ENCODE results near the gene SERPINB6.
"Not testable (repeated sequence)": the region's sequence is repeated elsewhere in the genome, so short reads cannot be mapped to it uniquely, and the experiment has no call there.

Gene SERPINB6

GRCh38 chr6:2915150-2915549, 56.2 kb downstream of the SERPINB6 start:
- Histone ChIP-seq H3K27me3 (replicated peaks in 2 of 5; ENCODE audit: control insufficient read depth in 4 of 5, insufficient read depth in 5 of 5, low read length in 4 of 5) (no peaks in the 10 kb centered on the region), H3K4me1 (ENCODE audit: control extremely low read depth in 1 of 4, control insufficient read depth in 4 of 4, insufficient read depth in 4 of 4, low read length in 3 of 4) (peaks cover 3 to 26% (median 18%) of the 10 kb centered on the region in 4 experiments), H3K36me3 (ENCODE audit: control insufficient read depth in 4 of 4, insufficient read depth in 4 of 4, low read length in 3 of 4) (no peaks in the 10 kb centered on the region), H3K9me3 (ENCODE audit: control extremely low read depth in 1 of 5, control insufficient read depth in 4 of 5, insufficient read depth in 2 of 5, low read depth in 1 of 5, low read length in 4 of 5) (no peaks in the 10 kb centered on the region), H3K27ac (ENCODE audit: insufficient read depth in 1 of 2, low read depth in 1 of 2, low read length in 2 of 2, poor library complexity in 1 of 2, severe bottlenecking in 2 of 2) (no peak overlapping the region), H3K4me3 (ENCODE audit: control insufficient read depth in 1 of 7, extremely low read depth in 1 of 7, insufficient read depth in 4 of 7, low read depth in 2 of 7, low read length in 6 of 7) (no peak overlapping the region)
- ChIA-PET POLR2A (interaction anchor here (1.5 kb wide), 1 partner anchor 26 kb away, joined by 3 read pairs; no protein-coding TSS in a partner anchor), CTCF (interaction anchor here (1.3 to 5.5 kb wide), 4 partner anchors 16 to 74 kb away, joined by 4 to 31 read pairs (median 7); partner anchors contain the start of gene SERPINB1)
- DNase-seq = no peak
- 94% methylated on average over 2 of the region's 3 CpGs for WGBS (ENCODE audit: insufficient coverage)

- no peak for DNase-seq
- no peaks in the 10 kb centered on the region for H3K27me3 ChIP-seq (replicated peaks in 2 of 5; ENCODE audit: control insufficient read depth in 4 of 5, insufficient read depth in 5 of 5, low read length in 4 of 5)
- H3K36me3 ChIP-seq (ENCODE audit: control insufficient read depth in 4 of 4, insufficient read depth in 4 of 4, low read length in 3 of 4) = no peaks in the 10 kb centered on the region
- ChIA-PET CTCF (interaction anchor here (1.1 to 5.5 kb wide), 9 partner anchors 12 to 123 kb away, joined by 3 to 31 read pairs (median 4); no protein-coding TSS in a partner anchor), POLR2A (interaction anchor here (1.5 kb wide), 1 partner anchor 27 kb away, joined by 3 read pairs; no protein-coding TSS in a partner anchor)
- H3K4me1 ChIP-seq (ENCODE audit: control extremely low read depth in 1 of 4, control insufficient read depth in 4 of 4, insufficient read depth in 4 of 4, low read length in 3 of 4) = peaks cover 3 to 27% (median 23%) of the 10 kb centered on the region in 4 experiments
- no peaks in the 10 kb centered on the region for H3K9me3 ChIP-seq (ENCODE audit: control extremely low read depth in 1 of 5, control insufficient read depth in 4 of 5, insufficient read depth in 2 of 5, low read depth in 1 of 5, low read length in 4 of 5)
- H3K27ac ChIP-seq (ENCODE audit: insufficient read depth in 1 of 2, low read depth in 1 of 2, low read length in 2 of 2, poor library complexity in 1 of 2, severe bottlenecking in 2 of 2) = no peak overlapping the region
- WGBS (ENCODE audit: insufficient coverage) = 100% methylated on average over 4 of the region's 7 CpGs
- no peak overlapping the region for H3K4me3 ChIP-seq (ENCODE audit: control insufficient read depth in 1 of 7, extremely low read depth in 1 of 7, insufficient read depth in 4 of 7, low read depth in 2 of 7, low read length in 6 of 7)
Observed at GRCh38 chr6:2914318-2914660, 57.1 kb downstream of the SERPINB6 start.

DNA sequence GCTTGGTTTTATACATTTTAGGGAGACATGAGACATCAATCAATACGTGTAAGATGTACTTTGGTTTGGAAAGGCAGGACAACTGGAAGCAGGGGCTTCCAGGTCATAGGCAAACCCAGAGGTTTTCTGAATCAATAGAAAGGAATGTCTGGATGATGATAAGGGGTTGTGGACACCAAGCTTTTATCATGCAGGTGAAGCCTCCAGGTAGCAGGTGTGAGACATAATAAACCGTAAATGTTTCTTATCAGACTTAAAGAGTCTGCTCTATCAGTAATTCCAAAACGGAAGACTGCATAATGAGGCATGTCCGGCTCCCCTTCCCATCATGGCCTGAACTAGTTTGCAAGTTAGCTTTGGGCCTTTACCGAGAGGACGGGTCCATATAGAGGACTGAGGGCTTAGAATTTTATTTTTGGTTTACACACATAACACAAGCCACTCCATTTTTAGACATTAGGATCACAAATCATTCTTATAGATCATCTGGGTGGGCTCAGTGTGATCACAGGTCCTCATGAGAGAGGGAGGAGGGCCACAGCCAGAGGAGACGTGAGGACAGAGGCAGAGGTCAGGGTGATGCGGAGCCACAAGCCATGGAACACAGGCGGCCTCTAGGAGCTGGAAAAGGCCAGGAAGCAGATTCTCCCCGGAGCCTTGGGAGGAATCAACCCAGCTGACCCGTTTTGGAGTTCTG, 57.6 kb downstream of the SERPINB6 start:
- WGBS (ENCODE audit: insufficient coverage) = 95% methylated on average over 11 of the region's 11 CpGs
- no peaks in the 10 kb centered on the region for H3K36me3 ChIP-seq (ENCODE audit: control insufficient read depth in 4 of 4, insufficient read depth in 4 of 4, low read length in 3 of 4)
- no peak for DNase-seq
- H3K27ac ChIP-seq (ENCODE audit: insufficient read depth in 1 of 2, low read depth in 1 of 2, low read length in 2 of 2, poor library complexity in 1 of 2, severe bottlenecking in 2 of 2) = no peak overlapping the region
- H3K9me3 ChIP-seq (ENCODE audit: control extremely low read depth in 1 of 5, control insufficient read depth in 4 of 5, insufficient read depth in 2 of 5, low read depth in 1 of 5, low read length in 4 of 5) = no peaks in the 10 kb centered on the region
- CTCF ChIA-PET = interaction anchor here (0.6 to 5.5 kb wide), 15 partner anchors 11 to 123 kb away, joined by 3 to 31 read pairs (median 4); no protein-coding TSS in a partner anchor
- POLR2A ChIA-PET = no interaction called here
- no peaks in the 10 kb centered on the region for H3K27me3 ChIP-seq (replicated peaks in 2 of 5; ENCODE audit: control insufficient read depth in 4 of 5, insufficient read depth in 5 of 5, low read length in 4 of 5)
- H3K4me3 ChIP-seq (ENCODE audit: control insufficient read depth in 1 of 7, extremely low read depth in 1 of 7, insufficient read depth in 4 of 7, low read depth in 2 of 7, low read length in 6 of 7) = no peak overlapping the region
- peaks cover 3 to 25% (median 22%) of the 10 kb centered on the region in 4 experiments for H3K4me1 ChIP-seq (ENCODE audit: control extremely low read depth in 1 of 4, control insufficient read depth in 4 of 4, insufficient read depth in 4 of 4, low read length in 3 of 4)

DNA sequence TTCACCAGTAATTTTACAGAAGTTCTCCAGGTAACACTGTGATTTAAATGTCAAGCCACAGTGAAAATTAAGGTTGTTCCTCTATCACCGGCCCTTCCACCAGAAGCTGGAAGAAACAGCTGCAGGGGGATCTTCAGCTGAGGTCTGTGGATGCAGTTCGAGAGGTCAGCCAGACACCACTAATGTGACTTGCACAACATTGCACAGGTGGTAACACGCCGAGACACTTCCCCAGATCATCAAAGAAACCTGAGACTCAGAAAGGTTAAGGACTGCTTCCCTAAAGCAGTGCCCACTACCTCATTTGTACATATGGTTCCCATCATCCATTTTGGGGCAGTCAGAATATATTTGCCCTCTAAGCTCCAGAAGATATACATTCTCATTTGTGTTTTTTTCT, 60.2 kb downstream of the SERPINB6 start:
- ChIA-PET POLR2A (interaction anchor here (1.2 kb wide), 1 partner anchor 65 kb away, joined by 4 read pairs; no protein-coding TSS in a partner anchor), CTCF (interaction anchor here (0.6 to 2.0 kb wide), 20 partner anchors 11 to 226 kb away, joined by 3 to 22 read pairs (median 4); no protein-coding TSS in a partner anchor)
- Histone ChIP-seq H3K9me3 (ENCODE audit: control extremely low read depth in 1 of 5, control insufficient read depth in 4 of 5, insufficient read depth in 2 of 5, low read depth in 1 of 5, low read length in 4 of 5) (no peaks in the 10 kb centered on the region), H3K36me3 (ENCODE audit: control insufficient read depth in 4 of 4, insufficient read depth in 4 of 4, low read length in 3 of 4) (no peaks in the 10 kb centered on the region), H3K27ac (ENCODE audit: insufficient read depth in 1 of 2, low read depth in 1 of 2, low read length in 2 of 2, poor library complexity in 1 of 2, severe bottlenecking in 2 of 2) (no peak overlapping the region), H3K27me3 (replicated peaks in 2 of 5; ENCODE audit: control insufficient read depth in 4 of 5, insufficient read depth in 5 of 5, low read length in 4 of 5) (no peaks in the 10 kb centered on the region), H3K4me3 (ENCODE audit: control insufficient read depth in 1 of 7, extremely low read depth in 1 of 7, insufficient read depth in 4 of 7, low read depth in 2 of 7, low read length in 6 of 7) (no peak overlapping the region), H3K4me1 (ENCODE audit: control extremely low read depth in 1 of 4, control insufficient read depth in 4 of 4, insufficient read depth in 4 of 4, low read length in 3 of 4) (peaks cover 3 to 28% (median 20%) of the 10 kb centered on the region in 4 experiments)
- peak in 2 of 3 donors; percentile 39 to 56 for DNase-seq
- 78% methylated on average over 4 of the region's 4 CpGs for WGBS (ENCODE audit: insufficient coverage)

- WGBS (ENCODE audit: insufficient coverage) = 86% methylated on average over 2 of the region's 4 CpGs
- POLR2A ChIA-PET = no interaction called here
Observed at GRCh38 chr6:2909718-2910117, 61.6 kb downstream of the SERPINB6 start.

DNA sequence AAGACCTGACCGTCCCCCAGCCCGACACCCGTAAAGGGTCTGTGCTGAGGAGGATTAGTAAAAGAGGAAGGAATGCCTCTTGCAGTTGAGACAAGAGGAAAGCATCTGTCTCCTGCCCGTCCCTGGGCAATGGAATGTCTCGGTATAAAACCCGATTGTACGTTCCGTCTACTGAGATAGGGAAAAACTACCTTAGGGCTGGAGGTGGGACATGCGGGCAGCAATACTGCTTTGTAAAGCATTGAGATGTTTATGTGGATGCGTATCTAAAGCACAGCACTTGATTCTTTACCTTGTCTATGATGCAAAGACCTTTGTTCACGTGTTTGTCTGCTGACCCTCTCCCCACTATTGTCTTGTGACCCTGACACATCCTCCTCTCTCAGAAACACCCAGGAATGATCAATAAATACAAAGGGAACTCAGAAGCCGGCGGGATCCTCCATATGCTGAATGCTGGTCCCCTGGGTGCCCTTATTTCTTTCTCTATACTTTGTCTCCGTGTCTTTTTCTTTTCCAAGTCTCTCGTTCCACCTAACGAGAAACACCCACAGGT, 62.2 kb downstream of the SERPINB6 start:
- H3K4me3 ChIP-seq (ENCODE audit: control insufficient read depth in 1 of 7, extremely low read depth in 1 of 7, insufficient read depth in 4 of 7, low read depth in 2 of 7, low read length in 6 of 7); POLR2A ChIA-PET; DNase-seq; H3K27me3 ChIP-seq (replicated peaks in 2 of 5; ENCODE audit: control insufficient read depth in 4 of 5, insufficient read depth in 5 of 5, low read length in 4 of 5); H3K9me3 ChIP-seq (ENCODE audit: control extremely low read depth in 1 of 5, control insufficient read depth in 4 of 5, insufficient read depth in 2 of 5, low read depth in 1 of 5, low read length in 4 of 5); H3K36me3 ChIP-seq (ENCODE audit: control insufficient read depth in 4 of 4, insufficient read depth in 4 of 4, low read length in 3 of 4); H3K27ac ChIP-seq (ENCODE audit: insufficient read depth in 1 of 2, low read depth in 1 of 2, low read length in 2 of 2, poor library complexity in 1 of 2, severe bottlenecking in 2 of 2): not testable (repeated sequence)
- H3K4me1 ChIP-seq (ENCODE audit: control extremely low read depth in 1 of 4, control insufficient read depth in 4 of 4, insufficient read depth in 4 of 4, low read length in 3 of 4) = peaks cover 3 to 35% (median 25%) of the 10 kb centered on the region in 4 experiments
- 42% methylated on average over 13 of the region's 16 CpGs for WGBS (ENCODE audit: insufficient coverage)
- CTCF ChIA-PET = interaction anchor here (1.0 to 1.3 kb wide), 4 partner anchors 11 to 68 kb away, joined by 3 to 6 read pairs (median 4); partner anchors contain the start of gene SERPINB1

More at GRCh38 chr6:2909718-2910117, 61.6 kb downstream of the SERPINB6 start:
- CTCF ChIA-PET = interaction anchor here (1.0 to 1.3 kb wide), 3 partner anchors 12 to 52 kb away, joined by 3 to 6 read pairs (median 4); no protein-coding TSS in a partner anchor
- Histone ChIP-seq H3K27ac (ENCODE audit: insufficient read depth in 1 of 2, low read depth in 1 of 2, low read length in 2 of 2, poor library complexity in 1 of 2, severe bottlenecking in 2 of 2) (no peak overlapping the region), H3K36me3 (ENCODE audit: control insufficient read depth in 4 of 4, insufficient read depth in 4 of 4, low read length in 3 of 4) (no peaks in the 10 kb centered on the region), H3K4me1 (ENCODE audit: control extremely low read depth in 1 of 4, control insufficient read depth in 4 of 4, insufficient read depth in 4 of 4, low read length in 3 of 4) (peaks cover 3 to 35% (median 25%) of the 10 kb centered on the region in 4 experiments), H3K4me3 (ENCODE audit: control insufficient read depth in 1 of 7, extremely low read depth in 1 of 7, insufficient read depth in 4 of 7, low read depth in 2 of 7, low read length in 6 of 7) (no peak overlapping the region), H3K27me3 (replicated peaks in 2 of 5; ENCODE audit: control insufficient read depth in 4 of 5, insufficient read depth in 5 of 5, low read length in 4 of 5) (no peaks in the 10 kb centered on the region), H3K9me3 (ENCODE audit: control extremely low read depth in 1 of 5, control insufficient read depth in 4 of 5, insufficient read depth in 2 of 5, low read depth in 1 of 5, low read length in 4 of 5) (no peaks in the 10 kb centered on the region)
- DNase-seq = peak in 1 of 3 donors; percentile 44

DNA sequence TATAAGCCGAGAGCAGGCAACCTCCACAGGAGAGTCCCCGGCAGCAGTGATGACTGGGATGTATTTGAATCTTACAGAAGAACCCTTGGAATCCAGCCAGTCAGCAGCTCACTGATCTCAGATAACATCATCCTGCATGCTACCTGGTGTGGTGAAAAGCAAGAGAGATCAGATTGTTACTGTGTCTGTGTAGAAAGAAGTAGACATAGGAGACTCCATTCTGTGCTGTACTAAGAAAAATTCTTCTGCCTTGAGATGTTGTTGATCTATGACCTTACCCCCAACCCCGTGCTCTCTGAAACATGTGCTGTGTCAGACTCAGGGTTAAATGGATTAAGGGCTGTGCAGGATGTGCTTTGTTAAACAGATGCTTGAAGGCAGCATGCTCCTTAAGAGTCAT, 62.9 kb downstream of the SERPINB6 start:
- 67% methylated on average over 1 of the region's 3 CpGs for WGBS (ENCODE audit: insufficient coverage)
- DNase-seq; H3K27ac ChIP-seq (ENCODE audit: insufficient read depth in 1 of 2, low read depth in 1 of 2, low read length in 2 of 2, poor library complexity in 1 of 2, severe bottlenecking in 2 of 2); H3K36me3 ChIP-seq (ENCODE audit: control insufficient read depth in 4 of 4, insufficient read depth in 4 of 4, low read length in 3 of 4); POLR2A ChIA-PET; H3K4me3 ChIP-seq (ENCODE audit: control insufficient read depth in 1 of 7, extremely low read depth in 1 of 7, insufficient read depth in 4 of 7, low read depth in 2 of 7, low read length in 6 of 7); H3K9me3 ChIP-seq (ENCODE audit: control extremely low read depth in 1 of 5, control insufficient read depth in 4 of 5, insufficient read depth in 2 of 5, low read depth in 1 of 5, low read length in 4 of 5); H3K27me3 ChIP-seq (replicated peaks in 2 of 5; ENCODE audit: control insufficient read depth in 4 of 5, insufficient read depth in 5 of 5, low read length in 4 of 5): not testable (repeated sequence)
- CTCF ChIA-PET = interaction anchor here (0.9 to 1.3 kb wide), 3 partner anchors 25 to 67 kb away, joined by 3 read pairs; partner anchors contain the start of gene SERPINB1
- H3K4me1 ChIP-seq (ENCODE audit: control extremely low read depth in 1 of 4, control insufficient read depth in 4 of 4, insufficient read depth in 4 of 4, low read length in 3 of 4) = peaks cover 3 to 35% (median 25%) of the 10 kb centered on the region in 4 experiments

All from common myeloid progenitor, CD34-positive (primary cell).